Osteoblast (primary cell): ENCODE results near the gene TRIAP1. TPM values are rescaled to one million over a fixed set of nuclear protein-coding genes. Genes with fewer than 3 reads are reported as not detected.

Experiments
- DNase-seq: peaks from one replicate; pipeline ENCODE4 v3.0.0; 2011; ENCODE audit warnings: low spot score, mixed read lengths; ENCODE audit not compliant: insufficient read length; ENCODE audit errors: missing footprints
- H2AFZ ChIP-seq: 2 replicates; pipeline ENCODE4 v1.6.0; 2011; ENCODE audit warnings: mild to moderate bottlenecking, low read length
- H3K27ac ChIP-seq: 2 replicates; pipeline ENCODE4 v1.5.1; 2011; ENCODE audit warnings: mild to moderate bottlenecking, low read depth, low read length, moderate library complexity
- H3K27me3 ChIP-seq: 2 replicates; pipeline ENCODE4 v1.6.0; 2012; ENCODE audit warnings: mild to moderate bottlenecking, control low read depth, inconsistent platforms, low read length, moderate library complexity; ENCODE audit not compliant: insufficient read depth
- H3K36me3 ChIP-seq: 2 replicates; pipeline ENCODE4 v1.5.1; 2011; ENCODE audit warnings: mild to moderate bottlenecking, low read length, control low read depth, moderate library complexity; ENCODE audit not compliant: insufficient read depth
- H3K4me1 ChIP-seq: 2 replicates; pipeline ENCODE4 v1.5.1; 2011; ENCODE audit warnings: mild to moderate bottlenecking, low read length, control low read depth, moderate library complexity; ENCODE audit not compliant: insufficient read depth
- H3K4me2 ChIP-seq: 2 replicates; pipeline ENCODE4 v1.6.0; 2011; ENCODE audit warnings: mild to moderate bottlenecking, low read length; ENCODE audit not compliant: insufficient read depth
- H3K4me3 ChIP-seq: fragments of 200-600 bp; sonication (generic); 3 replicates; pipeline ENCODE4 v1.5.1; 2012; ENCODE audit warnings: mild to moderate bottlenecking, low read length, inconsistent platforms; ENCODE audit not compliant: insufficient read depth
- H3K79me2 ChIP-seq: 2 replicates; pipeline ENCODE4 v1.6.0; 2012; ENCODE audit warnings: mild to moderate bottlenecking, low read length, control low read depth, inconsistent platforms; ENCODE audit not compliant: insufficient read depth
- H3K9me3 ChIP-seq: 2 replicates; pipeline ENCODE4 v1.5.1; 2011; ENCODE audit warnings: low read depth, low read length, control low read depth
- H4K20me1 ChIP-seq: 2 replicates; pipeline ENCODE4 v1.6.0; 2012; ENCODE audit warnings: mild to moderate bottlenecking, low read length, control low read depth; ENCODE audit not compliant: insufficient read depth
- CTCF ChIP-seq: IDR thresholded peaks from 2 replicates; pipeline ENCODE4 v1.5.1; 2011; ENCODE audit warnings: mild to moderate bottlenecking, low read depth, low read length, moderate library complexity; ENCODE audit errors: extremely low read depth
- total RNA-seq: library from RNA; depleted of rRNA; stranded (reverse); fragments of >200 nt; gene quantifications from 2 replicates; pipeline ENCODE4 v1.2.3, GENCODE V29; 2012

Gene TRIAP1
- total RNA-seq, 1 donor: 19.9 TPM

DNA sequence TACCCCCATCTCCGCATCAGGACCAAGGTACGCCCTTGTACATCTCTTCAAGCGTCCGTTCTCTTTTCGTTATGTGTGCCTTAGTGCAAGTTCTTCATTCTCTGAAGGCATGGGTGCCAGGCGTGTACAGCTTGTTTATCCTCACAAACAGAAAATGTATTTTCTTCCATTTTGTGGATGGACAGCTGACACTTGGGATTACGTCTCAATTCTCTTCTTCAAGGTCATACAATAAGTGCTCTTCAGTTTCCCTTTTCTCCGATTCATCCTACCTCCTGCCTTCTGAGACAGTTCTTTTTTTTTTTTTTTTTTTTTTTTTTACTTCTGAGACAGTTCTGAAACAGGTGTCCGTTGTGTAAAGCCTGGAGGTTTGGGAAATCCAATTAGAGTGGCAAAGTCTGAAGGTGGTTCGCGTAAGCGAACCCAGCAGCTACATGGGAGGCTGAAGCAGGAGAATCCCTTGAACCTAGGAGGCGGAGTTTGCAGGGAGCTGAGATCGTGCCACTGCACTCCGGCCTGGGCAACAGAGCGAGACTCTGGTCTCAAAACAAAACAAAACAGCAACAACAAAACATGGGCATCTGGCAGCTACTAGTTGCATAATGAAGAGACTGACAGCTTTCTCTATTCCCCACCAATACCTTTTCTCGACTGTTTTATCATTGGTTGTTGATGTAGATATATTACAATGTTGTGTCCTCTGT lies 7.5 kb downstream of the TRIAP1 start:
- H3K4me1 ChIP-seq: peaks cover 14% of the 10 kb centered on the region
- no peaks in the 10 kb centered on the region for H3K27me3 ChIP-seq
- peak overlapping the region; percentile 98 for H3K4me2 ChIP-seq
- no peak for TF ChIP-seq CTCF
- peak overlapping the region; percentile 43 for H3K27ac ChIP-seq
- H3K79me2 ChIP-seq: peaks cover 49% of the 10 kb centered on the region
- H3K36me3 ChIP-seq: peaks cover 25% of the 10 kb centered on the region
- peaks cover 15% of the 10 kb centered on the region for H4K20me1 ChIP-seq
- peak overlapping the region; percentile 100 for H2AFZ ChIP-seq
- peak overlapping the region; percentile 83 for H3K4me3 ChIP-seq
- H3K9me3 ChIP-seq: no peaks in the 10 kb centered on the region
- no peak for DNase-seq

GRCh38 chr12:120437735-120438494 lies 8.3 kb downstream of the TRIAP1 start, which contains the start of gene COX6A1:
Gene COX6A1, plus strand, starts transcription at chr12:120438113. Its CDS starts 14 bp downstream, at chr12:120438127.
- peaks cover 43% of the 10 kb centered on the region for H3K79me2 ChIP-seq
- peak within 1 kb of the TSS; percentile 83 for H3K4me3 ChIP-seq
- peak within 1 kb of the TSS; percentile 98 for H3K4me2 ChIP-seq
- peak within 1 kb of the TSS; percentile 100 for H2AFZ ChIP-seq
- peaks cover 19% of the 10 kb centered on the region for H3K36me3 ChIP-seq
- peak; percentile 98 for DNase-seq
- H3K27me3 ChIP-seq: no peaks in the 10 kb centered on the region
- H3K27ac ChIP-seq: peak within 1 kb of the TSS; percentile 47
- TF ChIP-seq CTCF: no peak
- H3K9me3 ChIP-seq: no peaks in the 10 kb centered on the region
- peaks cover 14% of the 10 kb centered on the region for H3K4me1 ChIP-seq
- peaks cover 15% of the 10 kb centered on the region for H4K20me1 ChIP-seq

GRCh38 chr12:120432772-120433525 lies 13.2 kb downstream of the TRIAP1 start:
- Histone ChIP-seq H3K36me3 (no peaks in the 10 kb centered on the region), H3K79me2 (peaks cover 6% of the 10 kb centered on the region), H3K4me1 (peaks cover 3% of the 10 kb centered on the region), H4K20me1 (no peaks in the 10 kb centered on the region), H3K27ac (no peak overlapping the region), H3K4me3 (no peak overlapping the region), H3K9me3 (no peaks in the 10 kb centered on the region), H3K27me3 (no peaks in the 10 kb centered on the region), H2AFZ (no peak overlapping the region), H3K4me2 (no peak overlapping the region)
- DNase-seq: no peak
- TF ChIP-seq CTCF: no peak
